ENCODE results near the gene GRAMD4.

DNA sequence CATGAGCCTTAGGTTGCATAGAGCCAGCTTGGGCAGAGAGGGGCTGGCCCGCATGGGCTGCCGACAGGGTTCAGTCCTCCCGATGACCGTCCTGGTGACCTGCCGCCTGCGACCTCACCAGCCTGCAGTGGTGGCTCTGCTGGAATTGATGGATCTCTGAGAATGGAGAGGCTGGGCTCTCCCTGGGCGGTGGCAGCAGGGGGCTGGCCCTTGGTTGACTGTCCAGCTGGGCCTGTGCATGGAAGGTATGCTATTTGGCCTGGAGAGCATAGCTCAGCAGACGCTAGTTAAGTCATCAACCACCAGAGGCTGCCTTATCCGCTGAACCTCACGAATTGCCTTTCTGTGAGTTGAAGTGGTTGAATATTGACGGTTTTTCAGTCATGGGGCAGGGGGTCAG, 19.7 kb downstream of the GRAMD4 start:
- no peak for TF ChIP-seq POLR2A (IDR thresholded peaks at IDR 0.05)
- TF ChIP-seq, protein P1, sequence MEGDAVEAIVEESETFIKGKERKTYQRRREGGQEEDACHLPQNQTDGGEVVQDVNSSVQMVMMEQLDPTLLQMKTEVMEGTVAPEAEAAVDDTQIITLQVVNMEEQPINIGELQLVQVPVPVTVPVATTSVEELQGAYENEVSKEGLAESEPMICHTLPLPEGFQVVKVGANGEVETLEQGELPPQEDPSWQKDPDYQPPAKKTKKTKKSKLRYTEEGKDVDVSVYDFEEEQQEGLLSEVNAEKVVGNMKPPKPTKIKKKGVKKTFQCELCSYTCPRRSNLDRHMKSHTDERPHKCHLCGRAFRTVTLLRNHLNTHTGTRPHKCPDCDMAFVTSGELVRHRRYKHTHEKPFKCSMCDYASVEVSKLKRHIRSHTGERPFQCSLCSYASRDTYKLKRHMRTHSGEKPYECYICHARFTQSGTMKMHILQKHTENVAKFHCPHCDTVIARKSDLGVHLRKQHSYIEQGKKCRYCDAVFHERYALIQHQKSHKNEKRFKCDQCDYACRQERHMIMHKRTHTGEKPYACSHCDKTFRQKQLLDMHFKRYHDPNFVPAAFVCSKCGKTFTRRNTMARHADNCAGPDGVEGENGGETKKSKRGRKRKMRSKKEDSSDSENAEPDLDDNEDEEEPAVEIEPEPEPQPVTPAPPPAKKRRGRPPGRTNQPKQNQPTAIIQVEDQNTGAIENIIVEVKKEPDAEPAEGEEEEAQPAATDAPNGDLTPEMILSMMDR (IDR thresholded peaks at IDR 0.05), result no peak

All from uterus (tissue), 2 donors.